HUES48 (cell line): ENCODE measurements around the gene STEAP3.

Experiments used
- H3K27ac ChIP-seq: one replicate; pipeline ENCODE4 v1.7.0; 2013; ENCODE audit warnings: low read depth, low read length, inconsistent platforms
- H3K27me3 ChIP-seq: 2 replicates; pipeline ENCODE4 v1.6.1; 2013; ENCODE audit warnings: mild to moderate bottlenecking, low read length; ENCODE audit not compliant: control insufficient read depth, insufficient read depth
- H3K36me3 ChIP-seq: 2 replicates; pipeline ENCODE4 v1.6.1; 2013; ENCODE audit warnings: low read length; ENCODE audit not compliant: control insufficient read depth, insufficient read depth
- H3K4me1 ChIP-seq: 2 replicates; pipeline ENCODE4 v1.6.1; 2013; ENCODE audit warnings: mild to moderate bottlenecking, low read length; ENCODE audit not compliant: control insufficient read depth, insufficient read depth
- H3K4me3 ChIP-seq: 2 replicates; pipeline ENCODE4 v1.5.1; 2013; ENCODE audit warnings: mild to moderate bottlenecking, low read depth, low read length
- H3K9ac ChIP-seq: 2 replicates; pipeline ENCODE4 v1.6.1; 2013; ENCODE audit warnings: mild to moderate bottlenecking, low read depth, low read length, moderate library complexity
- H3K9me3 ChIP-seq: 2 replicates; pipeline ENCODE4 v1.6.1; 2013; ENCODE audit warnings: low read length; ENCODE audit not compliant: control insufficient read depth, insufficient read depth

The STEAP3 gene

GRCh38 chr2:119288576-119288975 is 64.9 kb downstream of the STEAP3 start:
- Histone ChIP-seq H3K9ac (no peak overlapping the region), H3K4me3 (no peak overlapping the region), H3K4me1 (0 out of 2 replicates have a peak, but pooled peaks cover 2% of the 10 kb centered on the region), H3K27ac (no peak overlapping the region), H3K36me3 (no peaks in the 10 kb centered on the region), H3K9me3 (no peaks in the 10 kb centered on the region), H3K27me3 (no peaks in the 10 kb centered on the region)

- 0 out of 2 replicates have a peak, but pooled peaks cover 2% of the 10 kb centered on the region for H3K4me1 ChIP-seq
- H3K9ac ChIP-seq, result no peak overlapping the region
- H3K36me3 ChIP-seq, result no peaks in the 10 kb centered on the region
- H3K27me3 ChIP-seq, result no peaks in the 10 kb centered on the region
- no peaks in the 10 kb centered on the region for H3K9me3 ChIP-seq
- no peak overlapping the region for H3K4me3 ChIP-seq
- no peak overlapping the region for H3K27ac ChIP-seq
Measured at GRCh38 chr2:119289093-119289492, 65.5 kb downstream of the STEAP3 start.

GRCh38 chr2:119289642-119290041 is 66.0 kb downstream of the STEAP3 start:
- H3K4me3 ChIP-seq, result no peak overlapping the region
- H3K36me3 ChIP-seq, result no peaks in the 10 kb centered on the region
- no peak overlapping the region for H3K9ac ChIP-seq
- H3K27ac ChIP-seq, result no peak overlapping the region
- no peaks in the 10 kb centered on the region for H3K27me3 ChIP-seq
- 0 out of 2 replicates have a peak, but pooled peaks cover 2% of the 10 kb centered on the region for H3K4me1 ChIP-seq
- H3K9me3 ChIP-seq, result no peaks in the 10 kb centered on the region

- H3K4me3 ChIP-seq, result no peak overlapping the region
- H3K27ac ChIP-seq, result no peak overlapping the region
- no peaks in the 10 kb centered on the region for H3K9me3 ChIP-seq
- 0 out of 2 replicates have a peak, but pooled peaks cover 2% of the 10 kb centered on the region for H3K4me1 ChIP-seq
- H3K36me3 ChIP-seq, result no peaks in the 10 kb centered on the region
- no peak overlapping the region for H3K9ac ChIP-seq
- no peaks in the 10 kb centered on the region for H3K27me3 ChIP-seq
Measured at GRCh38 chr2:119290859-119291587, 67.4 kb downstream of the STEAP3 start.

- Histone ChIP-seq H3K4me3 (no peak overlapping the region), H3K36me3 (no peaks in the 10 kb centered on the region), H3K4me1 (0 out of 2 replicates have a peak, but pooled peaks cover 2% of the 10 kb centered on the region), H3K9me3 (no peaks in the 10 kb centered on the region), H3K27me3 (no peaks in the 10 kb centered on the region), H3K9ac (no peak overlapping the region), H3K27ac (no peak overlapping the region)
Measured at GRCh38 chr2:119291588-119292167, 68.0 kb downstream of the STEAP3 start.

DNA sequence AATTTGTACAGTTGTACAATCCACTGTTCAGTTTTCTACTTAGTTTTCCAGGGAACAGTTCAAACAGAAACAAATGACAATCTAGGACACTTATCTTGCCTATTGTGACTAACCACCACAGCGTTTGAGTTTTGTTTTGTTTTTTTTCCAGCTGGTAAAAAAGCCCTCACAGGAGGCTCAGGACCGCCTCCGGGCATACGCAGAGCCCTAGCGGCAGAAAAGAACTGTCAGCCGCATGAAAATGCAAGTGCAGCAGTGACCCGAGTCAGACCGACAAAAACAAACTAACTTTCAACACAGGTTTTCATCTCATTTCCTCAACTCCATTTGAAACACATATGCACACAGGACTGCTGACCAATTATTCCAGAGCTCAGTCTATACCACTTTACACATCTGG is 68.6 kb downstream of the STEAP3 start:
- Histone ChIP-seq H3K36me3 (no peaks in the 10 kb centered on the region), H3K9ac (no peak overlapping the region), H3K4me1 (0 out of 2 replicates have a peak, but pooled peaks cover 2% of the 10 kb centered on the region), H3K4me3 (no peak overlapping the region), H3K27ac (no peak overlapping the region), H3K27me3 (no peaks in the 10 kb centered on the region), H3K9me3 (no peaks in the 10 kb centered on the region)

GRCh38 chr2:119293254-119293653 is 69.6 kb downstream of the STEAP3 start:
- Histone ChIP-seq H3K27ac (no peak overlapping the region), H3K4me3 (no peak overlapping the region), H3K36me3 (no peaks in the 10 kb centered on the region), H3K9ac (no peak overlapping the region), H3K27me3 (no peaks in the 10 kb centered on the region), H3K4me1 (0 out of 2 replicates have a peak, but pooled peaks cover 2% of the 10 kb centered on the region), H3K9me3 (no peaks in the 10 kb centered on the region)

DNA sequence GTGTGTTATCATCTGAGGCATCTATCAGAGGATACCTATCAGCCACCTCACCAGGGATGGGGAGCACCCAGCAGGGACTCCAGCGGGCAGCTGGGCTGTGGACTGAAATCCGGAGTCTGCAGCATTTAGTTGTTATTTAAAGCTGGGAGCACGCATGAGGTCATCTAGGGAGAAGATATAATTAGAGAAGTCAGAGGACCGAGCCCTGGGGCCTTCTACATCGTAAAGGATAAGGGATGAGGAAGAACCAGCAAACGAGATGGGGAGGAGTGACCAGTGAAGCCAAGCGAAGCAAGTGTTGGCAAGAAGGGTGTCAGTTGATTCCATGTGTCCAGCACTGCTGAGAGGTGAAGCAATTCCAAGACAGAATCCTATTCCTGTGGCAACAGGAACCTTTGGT is 70.3 kb downstream of the STEAP3 start:
- Histone ChIP-seq H3K9ac (no peak overlapping the region), H3K27me3 (no peaks in the 10 kb centered on the region), H3K27ac (no peak overlapping the region), H3K9me3 (no peaks in the 10 kb centered on the region), H3K4me3 (no peak overlapping the region), H3K4me1 (0 out of 2 replicates have a peak, but pooled peaks cover 2% of the 10 kb centered on the region), H3K36me3 (no peaks in the 10 kb centered on the region)

- H3K9me3 ChIP-seq, result no peaks in the 10 kb centered on the region
- no peaks in the 10 kb centered on the region for H3K36me3 ChIP-seq
- H3K4me1 ChIP-seq, result 0 out of 2 replicates have a peak, but pooled peaks cover 2% of the 10 kb centered on the region
- H3K27me3 ChIP-seq, result no peaks in the 10 kb centered on the region
- no peak overlapping the region for H3K4me3 ChIP-seq
- H3K27ac ChIP-seq, result no peak overlapping the region
- H3K9ac ChIP-seq, result no peak overlapping the region
Measured at GRCh38 chr2:119294671-119295070, 71.0 kb downstream of the STEAP3 start.

DNA sequence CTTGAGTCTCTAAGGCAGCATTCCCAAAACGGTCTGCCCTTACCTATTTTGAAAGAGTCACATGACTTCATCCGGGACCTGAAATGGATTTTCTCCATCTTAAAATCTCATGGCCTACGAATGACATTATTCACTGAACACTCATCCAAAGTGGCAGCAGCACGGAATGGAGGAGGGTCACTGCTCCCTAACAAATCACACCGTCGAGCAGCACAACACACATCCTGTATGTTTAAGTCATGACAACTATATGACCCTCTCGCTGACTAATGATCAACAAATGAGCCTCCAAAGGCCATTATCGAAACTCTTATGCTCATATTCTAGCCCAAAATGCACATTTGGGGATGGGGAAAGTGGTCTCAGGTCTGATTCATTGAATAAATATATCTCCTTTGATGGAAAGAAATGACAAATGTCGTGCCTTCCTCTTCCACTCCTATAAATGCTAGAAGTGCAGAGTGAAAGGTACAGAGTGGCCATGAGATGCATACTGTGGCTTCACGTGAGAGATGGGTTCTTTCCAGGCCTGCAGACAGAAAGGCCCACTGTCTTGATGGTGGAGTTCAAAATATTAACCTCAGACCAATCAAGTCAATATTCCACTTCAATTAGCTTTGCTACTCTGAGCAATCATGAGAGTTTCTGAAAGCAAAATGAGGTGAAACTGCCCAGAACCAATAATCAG is 72.2 kb downstream of the STEAP3 start:
- no peak overlapping the region for H3K27ac ChIP-seq
- no peak overlapping the region for H3K4me3 ChIP-seq
- H3K36me3 ChIP-seq, result no peaks in the 10 kb centered on the region
- H3K9me3 ChIP-seq, result no peaks in the 10 kb centered on the region
- H3K9ac ChIP-seq, result no peak overlapping the region
- H3K27me3 ChIP-seq, result no peaks in the 10 kb centered on the region
- H3K4me1 ChIP-seq, result peaks cover 3% of the 10 kb centered on the region; the same call in 1 of the 2 replicates

GRCh38 chr2:119301413-119301812 is 77.8 kb downstream of the STEAP3 start:
- H3K4me3 ChIP-seq, result no peak overlapping the region
- no peaks in the 10 kb centered on the region for H3K27me3 ChIP-seq
- no peaks in the 10 kb centered on the region for H3K9me3 ChIP-seq
- H3K36me3 ChIP-seq, result no peaks in the 10 kb centered on the region
- H3K4me1 ChIP-seq, result peaks cover 36% of the 10 kb centered on the region
- no peak overlapping the region for H3K9ac ChIP-seq
- H3K27ac ChIP-seq, result no peak overlapping the region
